Liver (tissue), 9 donors: ENCODE data around the gene CHIT1. TPM values are rescaled to one million over a fixed set of nuclear protein-coding genes. Genes with fewer than 3 reads are reported as not detected.

Experiments
- DNase-seq: peaks from one replicate; pipeline ENCODE4 v3.0.0-alpha.2; 2017; ENCODE audit warnings: low spot score
- H3K27ac ChIP-seq, 2 donors: one replicate each; pipeline ENCODE4 v1.7.0; 2013; ENCODE audit warnings: inconsistent platforms in 2 of 2, low read length in 2 of 2, control low read depth in 1 of 2, low read depth in 1 of 2, mild to moderate bottlenecking in 1 of 2
- H3K27me3 ChIP-seq, 4 donors: one replicate each; pipeline versions ENCODE4 v1.6.1 to v1.7.0; 2013; ENCODE audit warnings: low read length in 3 of 4, inconsistent platforms in 1 of 4, mild to moderate bottlenecking in 1 of 4, moderate library complexity in 1 of 4; ENCODE audit not compliant: control insufficient read depth in 4 of 4, insufficient read depth in 4 of 4
- H3K36me3 ChIP-seq, 4 donors: one replicate each; pipeline versions ENCODE4 v1.6.1 to v1.7.0; 2013; ENCODE audit warnings: low read length in 3 of 4, mild to moderate bottlenecking in 3 of 4, low read depth in 1 of 4, moderate library complexity in 1 of 4; ENCODE audit not compliant: control insufficient read depth in 4 of 4, insufficient read depth in 3 of 4
- H3K4me1 ChIP-seq, 4 donors: one replicate each; pipeline versions ENCODE4 v1.6.1 to v1.7.0; 2013; ENCODE audit warnings: low read length in 3 of 4, mild to moderate bottlenecking in 3 of 4, moderate library complexity in 1 of 4; ENCODE audit not compliant: control insufficient read depth in 4 of 4, insufficient read depth in 4 of 4
- H3K4me3 ChIP-seq, 3 donors: one replicate each; pipeline versions ENCODE4 v1.6.1 to v1.7.0; 2013; ENCODE audit warnings: low read length in 3 of 3, control low read depth in 1 of 3, low read depth in 1 of 3, mild to moderate bottlenecking in 1 of 3
- H3K9ac ChIP-seq, 2 donors: one replicate each; pipeline ENCODE4 v1.7.0; 2013; ENCODE audit warnings: low read length in 2 of 2, mild to moderate bottlenecking in 2 of 2, moderate library complexity in 2 of 2, control low read depth in 1 of 2, low read depth in 1 of 2
- H3K9me3 ChIP-seq, 4 donors: one replicate each; pipeline versions ENCODE4 v1.6.1 to v1.7.0; 2013; ENCODE audit warnings: low read length in 3 of 4; ENCODE audit not compliant: control insufficient read depth in 4 of 4
- ATF3 ChIP-seq: IDR thresholded peaks from 2 replicates; pipeline ENCODE4 v1.6.1; 2016; ENCODE audit warnings: antibody characterized with exemption
- CTCF ChIP-seq: fragments of 150-350 bp; IDR thresholded peaks from 2 replicates; pipeline ENCODE4 v1.5.1; 2017; ENCODE audit warnings: improper control_type of control experiment, low read depth, low read length; ENCODE audit not compliant: missing input control
- EGR1 ChIP-seq, 2 donors: IDR thresholded peaks; 2 replicates each; pipeline ENCODE4 v1.6.1; 2016 to 2018; ENCODE audit warnings: antibody characterized with exemption in 2 of 2, low read depth in 2 of 2
- FOXA1 ChIP-seq: IDR thresholded peaks from 2 replicates; pipeline ENCODE4 v1.6.1; 2016; ENCODE audit warnings: antibody characterized with exemption
- FOXA2 ChIP-seq: IDR thresholded peaks from 2 replicates; pipeline ENCODE4 v1.6.1; 2016; ENCODE audit warnings: antibody characterized with exemption
- GABPA ChIP-seq, 2 donors: IDR thresholded peaks in 1 of 2; conservative IDR thresholded peaks in 1 of 2; 2 replicates each; pipeline ENCODE4 v1.6.1; 2016; ENCODE audit warnings: antibody characterized with exemption in 2 of 2, mild to moderate bottlenecking in 1 of 2, moderate library complexity in 1 of 2
- HNF4A ChIP-seq, 2 donors: conservative IDR thresholded peaks; 2 replicates each; pipeline ENCODE4 v1.6.1; 2016; ENCODE audit warnings: antibody characterized with exemption in 2 of 2, mild to moderate bottlenecking in 2 of 2
- HNF4G ChIP-seq: IDR thresholded peaks from 2 replicates; pipeline ENCODE4 v1.6.1; 2016; ENCODE audit warnings: antibody characterized with exemption
- JUND ChIP-seq, 2 donors: IDR thresholded peaks; 2 replicates each; pipeline ENCODE4 v1.6.1; 2016; ENCODE audit warnings: antibody characterized with exemption in 2 of 2
- MAX ChIP-seq: IDR thresholded peaks from 2 replicates; pipeline ENCODE4 v1.6.1; 2016; ENCODE audit warnings: antibody characterized with exemption
- NR2F2 ChIP-seq: IDR thresholded peaks from 2 replicates; pipeline ENCODE4 v1.6.1; 2016; ENCODE audit warnings: antibody characterized with exemption
- RAD21 ChIP-seq, 2 donors: IDR thresholded peaks; 2 replicates each; pipeline ENCODE4 v1.6.1; 2016; ENCODE audit warnings: antibody characterized with exemption in 2 of 2, mild to moderate bottlenecking in 2 of 2
- REST ChIP-seq: IDR thresholded peaks from 2 replicates; pipeline ENCODE4 v1.6.1; 2016; ENCODE audit warnings: antibody characterized with exemption, mild to moderate bottlenecking
- RXRA ChIP-seq, 2 donors: IDR thresholded peaks; 2 replicates each; pipeline ENCODE4 v1.6.1; 2017 to 2018; ENCODE audit warnings: antibody characterized with exemption in 2 of 2, mild to moderate bottlenecking in 1 of 2
- SP1 ChIP-seq: IDR thresholded peaks from 2 replicates; pipeline ENCODE4 v1.6.1; 2018; ENCODE audit warnings: antibody characterized with exemption, mild to moderate bottlenecking
- TAF1 ChIP-seq: conservative IDR thresholded peaks from 2 replicates; pipeline ENCODE4 v1.6.1; 2016; ENCODE audit warnings: antibody characterized with exemption, mild to moderate bottlenecking
- YY1 ChIP-seq: IDR thresholded peaks from 2 replicates; pipeline ENCODE4 v1.6.1; 2016; ENCODE audit warnings: antibody characterized with exemption, mild to moderate bottlenecking
- ZBTB33 ChIP-seq: IDR thresholded peaks from 2 replicates; pipeline ENCODE4 v1.6.1; 2016; ENCODE audit warnings: antibody characterized with exemption
- WGBS: extraction: QIAGEN DNeasy Blood & Tissue Kit; methylation state at CpG from one replicate; pipeline ENCODE4 v1.1.7; 2013; 5-methylcytosine and 5-hydroxymethylcytosine counted together
- polyA plus RNA-seq, 2 donors: library from polyadenylated mRNA; stranded (reverse) in 1 of 2; unstranded in 1 of 2; fragments of 200-250 nt in 1 of 2; fragments of >200 nt in 1 of 2; fragmentation: Nextera tagmentation in 1 of 2; extraction: Ambion mirVana in 1 of 2; gene quantifications; one replicate each; pipeline versions ENCODE4 v1.2.1 to v1.2.3, GENCODE V29; 2013 to 2015
- total RNA-seq, 2 donors: library from RNA; depleted of rRNA; stranded (reverse); fragments of >200 nt; gene quantifications; one replicate each; pipeline ENCODE4 v1.2.3, GENCODE V29; 2014
- donor health status: healthy.
- donor health status: healthy.
- donor health status: healthy.
- donor health status: healthy.
- donor health status: healthy.

Gene CHIT1
- total and polyA plus RNA-seq, 4 donors, result under 0.01 to 0.07 TPM; not detected in 2

GRCh38 chr1:203178083-203178482, 51.4 kb downstream of the CHIT1 start:
- no peak overlapping the region for H3K27ac ChIP-seq
- DNase-seq, result no peak
- H3K4me1 ChIP-seq, result no peaks in the 10 kb centered on the region
- no peak overlapping the region for H3K9ac ChIP-seq
- no peaks in the 10 kb centered on the region for H3K36me3 ChIP-seq
- H3K9me3 ChIP-seq, result no peaks in the 10 kb centered on the region
- no peak overlapping the region for H3K4me3 ChIP-seq
- no peaks in the 10 kb centered on the region for H3K27me3 ChIP-seq
- 46% methylated on average over 5 of the region's 5 CpGs for WGBS
- TF ChIP-seq ZBTB33 (no peak), FOXA1 (no peak), NR2F2 (no peak), YY1 (no peak), MAX (no peak)

GRCh38 chr1:203177470-203178039, 51.9 kb downstream of the CHIT1 start:
- Histone ChIP-seq H3K27me3 (no peaks in the 10 kb centered on the region), H3K9ac (no peak overlapping the region), H3K27ac (no peak overlapping the region), H3K4me3 (no peak overlapping the region), H3K9me3 (no peaks in the 10 kb centered on the region), H3K4me1 (no peaks in the 10 kb centered on the region), H3K36me3 (no peaks in the 10 kb centered on the region)
- TF ChIP-seq RAD21 (IDR thresholded peaks at IDR 0.05), result no peak
- TF ChIP-seq YY1, result no peak
- TF ChIP-seq FOXA2, result no peak
- TF ChIP-seq JUND (IDR thresholded peaks at IDR 0.05), result no peak
- no peak for TF ChIP-seq SP1
- no peak for TF ChIP-seq ATF3
- TF ChIP-seq EGR1 (IDR thresholded peaks at IDR 0.05; ENCODE audit: low read depth in 2 of 2), result no peak
- no peak for TF ChIP-seq CTCF
- no peak for TF ChIP-seq HNF4A (conservative IDR thresholded peaks at IDR 0.05)
- DNase-seq, result no peak
- WGBS, result 60% methylated on average over 9 of the region's 9 CpGs

GRCh38 chr1:203177036-203177405, 52.5 kb downstream of the CHIT1 start:
- H3K4me3 ChIP-seq, result no peak overlapping the region
- TF ChIP-seq ZBTB33 (no peak), GABPA (IDR thresholded peaks at IDR 0.05 in 1 of 2, conservative IDR thresholded peaks at IDR 0.05 in 1 of 2) (no peak), TAF1 (no peak), RAD21 (IDR thresholded peaks at IDR 0.05) (no peak), HNF4A (conservative IDR thresholded peaks at IDR 0.05) (no peak), FOXA2 (no peak), MAX (no peak), NR2F2 (no peak), JUND (IDR thresholded peaks at IDR 0.05) (no peak), HNF4G (no peak), YY1 (no peak), RXRA (IDR thresholded peaks at IDR 0.05) (no peak), REST (no peak), EGR1 (IDR thresholded peaks at IDR 0.05; ENCODE audit: low read depth in 2 of 2) (no peak), SP1 (no peak)
- no peak overlapping the region for H3K9ac ChIP-seq
- H3K27me3 ChIP-seq, result no peaks in the 10 kb centered on the region
- H3K9me3 ChIP-seq, result no peaks in the 10 kb centered on the region
- DNase-seq, result no peak
- H3K27ac ChIP-seq, result no peak overlapping the region
- no peaks in the 10 kb centered on the region for H3K4me1 ChIP-seq
- WGBS, result 94% methylated on average over 6 of the region's 6 CpGs
- no peaks in the 10 kb centered on the region for H3K36me3 ChIP-seq
